OCI-LY3 (cell line): ENCODE results near the gene PDCL3.

Experiments
- H2AFZ ChIP-seq: fragments of 200-600, 300-600 bp; shearing (Covaris generic); 2 replicates; pipeline ENCODE4 v1.6.0; 2014; ENCODE audit warnings: antibody characterized with exemption, low read depth, low read length
- H3K27ac ChIP-seq: fragments of 200-600, 300-600 bp; sonication (generic); 2 replicates; pipeline ENCODE4 v1.5.1; 2014; ENCODE audit warnings: mild to moderate bottlenecking, low read length, moderate library complexity, mixed read lengths
- H3K27me3 ChIP-seq: fragments of 200-600, 300-600 bp; sonication (generic); 2 replicates; pipeline ENCODE4 v1.6.1; 2014; ENCODE audit warnings: low read depth, low read length, mixed read lengths
- H3K36me3 ChIP-seq: fragments of 200-600, 300-600 bp; sonication (generic); replicated peaks from 2 replicates; pipeline ENCODE3; 2014; ENCODE audit warnings: low read depth, low read length, mixed read lengths
- H3K4me1 ChIP-seq: fragments of 300-600, 200-600 bp; sonication (generic); 2 replicates; pipeline ENCODE4 v1.6.1; 2014; ENCODE audit warnings: low read length, mixed read lengths
- H3K4me2 ChIP-seq: fragments of 200-600, 300-600 bp; sonication (generic); 2 replicates; pipeline ENCODE4 v1.6.1; 2014; ENCODE audit warnings: low read length, mixed read lengths
- H3K4me3 ChIP-seq: fragments of 300-600, 200-600 bp; sonication (generic); 2 replicates; pipeline ENCODE4 v1.5.1; 2014; ENCODE audit warnings: antibody characterized with exemption, mild to moderate bottlenecking, low read length, moderate library complexity
- H3K79me2 ChIP-seq: fragments of 300-600, 200-600 bp; shearing (Covaris generic); 2 replicates; pipeline ENCODE4 v1.6.1; 2014; ENCODE audit warnings: mild to moderate bottlenecking, low read length, mixed read lengths
- H3K9ac ChIP-seq: fragments of 300-600, 200-600 bp; shearing (Covaris generic); 2 replicates; pipeline ENCODE4 v1.6.0; 2014; ENCODE audit warnings: mild to moderate bottlenecking, low read length, moderate library complexity
- H3K9me3 ChIP-seq: fragments of 200-600, 300-600 bp; shearing (Covaris generic); 2 replicates; pipeline ENCODE4 v1.6.1; 2014; ENCODE audit warnings: low read length, mixed read lengths; ENCODE audit not compliant: insufficient read depth
- H4K20me1 ChIP-seq: fragments of 200-600, 300-600 bp; sonication (generic); 2 replicates; pipeline ENCODE4 v1.6.1; 2016; ENCODE audit warnings: low read length, mixed read lengths; ENCODE audit not compliant: insufficient read depth
- CTCF ChIP-seq: fragments of 200-600, 300-600 bp; sonication (generic); IDR thresholded peaks from 2 replicates; pipeline ENCODE4 v1.5.1; 2014; ENCODE audit warnings: antibody characterized with exemption, low read length, low read depth
- EZH2phosphoT487 ChIP-seq: fragments of 200-600 bp; shearing (Covaris generic); IDR thresholded peaks from 2 replicates; pipeline ENCODE4 v1.6.1; 2018; ENCODE audit warnings: antibody characterized with exemption, mixed run types, low read depth

PDCL3 gene

GRCh38 chr2:100601661-100602060 is 38.9 kb downstream of the PDCL3 start:
- H3K9me3 ChIP-seq, result no peaks in the 10 kb centered on the region
- H3K4me2 ChIP-seq, result no peak overlapping the region
- H3K36me3 ChIP-seq, result no peaks in the 10 kb centered on the region
- no peak overlapping the region for H2AFZ ChIP-seq
- H3K27me3 ChIP-seq, result peaks cover 7% of the 10 kb centered on the region
- no peaks in the 10 kb centered on the region for H3K4me1 ChIP-seq
- TF ChIP-seq CTCF (no peak), EZH2phosphoT487 (no peak)
- H4K20me1 ChIP-seq, result no peaks in the 10 kb centered on the region
- no peak overlapping the region for H3K4me3 ChIP-seq
- no peak overlapping the region for H3K9ac ChIP-seq
- H3K27ac ChIP-seq, result no peak overlapping the region
- H3K79me2 ChIP-seq, result no peaks in the 10 kb centered on the region

GRCh38 chr2:100603414-100603813 is 40.6 kb downstream of the PDCL3 start:
- no peak overlapping the region for H3K9ac ChIP-seq
- H2AFZ ChIP-seq, result no peak overlapping the region
- no peak for TF ChIP-seq EZH2phosphoT487
- TF ChIP-seq CTCF, result no peak
- no peaks in the 10 kb centered on the region for H3K9me3 ChIP-seq
- H3K4me3 ChIP-seq, result no peak overlapping the region
- no peak overlapping the region for H3K27ac ChIP-seq
- no peak overlapping the region for H3K4me2 ChIP-seq
- no peaks in the 10 kb centered on the region for H3K36me3 ChIP-seq
- H3K79me2 ChIP-seq, result no peaks in the 10 kb centered on the region
- no peaks in the 10 kb centered on the region for H4K20me1 ChIP-seq
- H3K4me1 ChIP-seq, result no peaks in the 10 kb centered on the region
- H3K27me3 ChIP-seq, result peaks cover 7% of the 10 kb centered on the region

- no peak overlapping the region for H3K9ac ChIP-seq
- no peaks in the 10 kb centered on the region for H3K9me3 ChIP-seq
- no peak overlapping the region for H3K4me3 ChIP-seq
- peaks cover 7% of the 10 kb centered on the region for H3K27me3 ChIP-seq
- no peaks in the 10 kb centered on the region for H3K79me2 ChIP-seq
- H3K27ac ChIP-seq, result no peak overlapping the region
- TF ChIP-seq CTCF (no peak), EZH2phosphoT487 (no peak)
- no peaks in the 10 kb centered on the region for H3K4me1 ChIP-seq
- no peaks in the 10 kb centered on the region for H3K36me3 ChIP-seq
- no peaks in the 10 kb centered on the region for H4K20me1 ChIP-seq
- no peak overlapping the region for H2AFZ ChIP-seq
- no peak overlapping the region for H3K4me2 ChIP-seq
Measured at GRCh38 chr2:100603948-100604633, 41.3 kb downstream of the PDCL3 start.

GRCh38 chr2:100606332-100606725 is 43.5 kb downstream of the PDCL3 start:
- no peaks in the 10 kb centered on the region for H3K36me3 ChIP-seq
- H3K27me3 ChIP-seq, result peaks cover 10% of the 10 kb centered on the region
- H2AFZ ChIP-seq, result no peak overlapping the region
- no peaks in the 10 kb centered on the region for H3K79me2 ChIP-seq
- H3K9ac ChIP-seq, result no peak overlapping the region
- H3K4me2 ChIP-seq, result no peak overlapping the region
- H3K4me1 ChIP-seq, result no peaks in the 10 kb centered on the region
- H3K4me3 ChIP-seq, result no peak overlapping the region
- H3K27ac ChIP-seq, result no peak overlapping the region
- no peaks in the 10 kb centered on the region for H3K9me3 ChIP-seq
- TF ChIP-seq CTCF (no peak), EZH2phosphoT487 (no peak)
- no peaks in the 10 kb centered on the region for H4K20me1 ChIP-seq
